ENCODE results near the gene SUGCT. TPM values are rescaled to one million over a fixed set of nuclear protein-coding genes. Genes with fewer than 3 reads are reported as not detected.
A peak's percentile ranks its signal among the peaks of the same experiment; 100 is the strongest.
"Not testable (repeated sequence)": the region's sequence is repeated elsewhere in the genome, so short reads cannot be mapped to it uniquely, and the experiment has no call there.

The SUGCT gene
- total RNA-seq, 1 donor from 2014 or later, result 11.8 TPM

DNA sequence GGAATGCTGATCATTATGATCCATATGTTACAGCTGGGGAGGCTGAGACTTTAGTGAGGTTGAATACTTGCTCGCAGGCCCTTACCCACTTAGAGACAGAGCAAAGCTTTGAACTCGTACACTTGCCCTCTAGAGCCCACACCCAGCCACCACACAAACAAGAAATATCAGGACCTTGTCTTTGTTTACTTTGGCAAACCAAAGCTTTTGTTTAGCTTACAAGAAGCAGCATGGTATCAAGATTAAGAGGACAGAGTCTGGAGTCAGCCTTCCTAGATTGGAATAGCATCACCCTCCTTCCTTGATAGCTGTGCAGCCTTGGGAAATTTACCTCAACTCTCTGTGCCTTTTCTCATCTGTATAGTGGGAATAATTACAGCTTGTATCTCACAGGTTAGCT is 477.5 kb downstream of the SUGCT start:
- DNase-seq (ENCODE audit: low read depth), result no peak

- no peak for DNase-seq (ENCODE audit: low read depth)
Measured at GRCh38 chr7:40619647-40620046, 484.8 kb downstream of the SUGCT start.

DNA sequence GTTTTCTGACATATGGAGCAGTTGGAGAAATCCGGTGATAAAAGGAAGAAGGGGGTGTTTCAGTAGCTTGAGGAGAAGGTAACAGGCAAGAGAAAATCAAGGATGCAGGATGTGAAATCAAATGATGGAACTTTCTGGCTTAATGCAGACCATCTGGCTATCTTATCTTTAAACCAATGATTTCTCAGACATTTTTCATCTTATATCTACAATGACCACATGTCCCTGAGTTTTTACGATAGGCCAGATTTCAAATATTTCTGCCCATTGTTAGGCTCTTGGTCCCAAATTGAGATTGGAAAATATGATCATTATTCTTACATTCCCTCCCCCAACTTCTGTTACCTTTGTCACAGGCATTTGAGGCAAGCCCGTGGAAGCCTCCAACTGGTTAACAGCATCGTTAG is 486.8 kb downstream of the SUGCT start:
- no peak for DNase-seq (ENCODE audit: low read depth)

- DNase-seq (ENCODE audit: low read depth), result no peak
Measured at GRCh38 chr7:40622941-40623501, 488.2 kb downstream of the SUGCT start.

GRCh38 chr7:40623863-40624262 is 489.1 kb downstream of the SUGCT start:
- no peak for DNase-seq (ENCODE audit: low read depth)

- DNase-seq (ENCODE audit: low read depth), result not testable (repeated sequence)
Measured at GRCh38 chr7:40627361-40627760, 492.6 kb downstream of the SUGCT start.

GRCh38 chr7:40629891-40630290 is 495.1 kb downstream of the SUGCT start:
- DNase-seq (ENCODE audit: low read depth), result no peak

GRCh38 chr7:40634118-40634517 is 499.3 kb downstream of the SUGCT start:
- no peak for DNase-seq (ENCODE audit: low read depth)

- DNase-seq (ENCODE audit: low read depth), result no peak
Measured at GRCh38 chr7:40638545-40639320, 503.9 kb downstream of the SUGCT start.

- no peak for DNase-seq (ENCODE audit: low read depth)
Measured at GRCh38 chr7:40640566-40640965, 505.8 kb downstream of the SUGCT start.

DNA sequence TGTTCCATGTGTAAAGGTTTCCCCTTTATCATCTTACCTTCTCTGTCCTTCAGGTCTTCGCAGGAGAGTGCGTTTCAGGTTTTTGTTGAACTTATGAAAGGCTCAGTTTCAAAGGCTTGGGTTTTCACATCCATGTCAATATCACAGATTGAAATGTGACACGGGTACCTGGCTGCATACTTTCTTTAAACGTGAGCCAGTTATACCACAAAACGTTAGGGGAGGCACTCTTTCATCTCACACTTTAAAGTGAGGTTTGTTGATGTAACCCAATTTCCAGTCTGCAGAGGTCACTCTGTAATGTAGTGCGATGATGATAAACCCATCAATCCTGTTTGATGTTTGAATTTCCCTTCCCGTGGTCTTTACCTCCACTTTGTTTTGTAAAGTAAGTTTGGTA is 506.9 kb downstream of the SUGCT start:
- no peak for DNase-seq (ENCODE audit: low read depth)

DNA sequence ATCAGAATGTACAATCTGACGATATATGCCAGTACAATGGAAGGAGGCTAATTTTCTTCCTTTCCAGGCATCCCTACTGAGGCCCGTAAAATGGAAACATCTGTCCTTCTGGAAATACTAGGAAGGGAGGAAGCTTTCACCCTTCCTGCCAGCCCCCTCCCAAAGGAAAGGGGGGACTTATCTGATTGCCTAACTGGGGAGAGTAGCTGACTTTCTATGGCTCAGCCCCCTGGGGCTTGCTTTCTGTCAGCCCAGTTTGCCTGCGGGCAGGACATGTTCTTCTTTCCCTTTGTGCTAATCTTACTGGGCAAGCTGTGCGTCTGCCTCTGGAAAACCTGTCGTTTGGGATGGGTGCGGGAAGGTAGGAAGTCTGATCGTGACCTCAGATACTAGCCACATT is 508.9 kb downstream of the SUGCT start:
- DNase-seq (ENCODE audit: low read depth), result no peak

DNA sequence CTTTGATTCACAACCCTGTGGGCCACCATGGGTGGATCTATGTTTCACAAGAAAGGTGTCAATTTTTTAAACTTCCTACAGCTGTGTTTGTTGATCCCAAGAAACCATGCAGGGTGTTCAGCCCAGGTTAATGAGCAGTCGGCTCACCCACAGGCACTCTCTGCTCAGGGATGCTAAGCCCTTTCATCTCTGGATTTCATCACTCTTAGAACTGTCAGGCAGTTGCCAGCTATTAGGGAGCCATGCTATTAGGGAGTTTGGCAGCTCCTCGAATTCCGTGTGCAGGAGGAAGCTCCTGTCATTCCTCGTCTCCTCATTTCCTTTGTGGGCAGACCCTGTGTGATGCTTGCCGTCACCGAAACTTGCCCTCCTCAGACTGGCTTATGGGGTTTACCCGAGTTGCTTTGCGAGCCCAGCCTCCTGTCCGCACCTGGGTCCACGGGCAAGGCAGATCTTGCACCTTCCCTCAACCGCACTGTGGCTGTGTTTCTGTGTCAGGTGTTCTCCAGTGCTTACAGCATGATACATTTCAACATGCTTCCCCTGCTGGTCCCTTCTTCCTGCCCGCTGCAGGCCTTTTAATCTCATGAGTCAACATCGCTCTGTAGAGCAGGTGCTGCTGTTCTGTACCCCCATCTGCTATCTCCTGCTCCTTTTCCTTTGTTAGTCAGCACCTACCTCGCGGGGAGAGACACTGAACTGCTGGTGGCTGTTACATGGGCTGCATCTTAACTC is 509.8 kb downstream of the SUGCT start:
- DNase-seq (ENCODE audit: low read depth), result no peak

GRCh38 chr7:40645197-40645596 is 510.4 kb downstream of the SUGCT start:
- no peak for DNase-seq (ENCODE audit: low read depth)

GRCh38 chr7:40646717-40647116 is 511.9 kb downstream of the SUGCT start:
- DNase-seq (ENCODE audit: low read depth), result no peak

GRCh38 chr7:40647719-40648118 is 512.9 kb downstream of the SUGCT start:
- no peak for DNase-seq (ENCODE audit: low read depth)

DNA sequence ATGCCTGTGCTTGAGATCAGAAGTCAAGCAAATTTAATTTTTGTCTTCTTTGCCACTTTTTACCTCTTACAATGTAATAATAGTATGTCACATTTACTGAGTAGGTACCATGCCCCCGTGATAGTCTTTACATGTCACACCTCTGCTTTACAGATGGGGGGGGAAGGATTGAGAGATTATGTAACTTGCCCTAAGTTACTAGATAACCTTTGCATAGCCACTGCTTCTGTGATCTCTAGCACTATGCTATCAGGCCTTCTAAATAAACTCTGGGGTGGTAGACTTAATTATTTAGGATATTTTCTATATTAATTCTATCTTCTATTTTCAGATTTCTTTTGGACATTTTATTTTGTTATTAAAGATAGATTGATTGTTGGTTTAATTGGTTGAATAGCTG is 514.4 kb downstream of the SUGCT start:
- no peak for DNase-seq (ENCODE audit: low read depth)

GRCh38 chr7:40650903-40651302 is 516.1 kb downstream of the SUGCT start:
- not testable (repeated sequence) for DNase-seq (ENCODE audit: low read depth)

- no peak for DNase-seq (ENCODE audit: low read depth)
Measured at GRCh38 chr7:40654171-40654570, 519.4 kb downstream of the SUGCT start.

DNA sequence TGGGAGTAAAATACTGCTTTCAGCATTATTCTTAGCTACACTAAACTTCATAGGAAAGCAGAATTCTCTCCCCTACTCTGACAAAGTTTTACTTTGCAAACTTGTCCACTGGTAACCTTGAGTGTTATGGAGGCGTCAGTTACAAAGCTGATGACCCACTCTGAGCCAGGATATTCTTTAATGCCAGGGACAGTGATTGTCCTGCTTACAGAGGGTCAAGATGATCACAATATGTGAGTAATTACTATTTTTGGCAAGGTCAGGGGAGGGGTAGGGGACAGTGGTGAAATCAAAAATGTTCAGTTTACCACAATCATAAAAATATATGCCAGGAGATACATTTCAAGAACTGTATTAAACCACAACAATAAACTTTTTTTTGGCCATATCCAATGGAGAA is 520.6 kb downstream of the SUGCT start:
- DNase-seq (ENCODE audit: low read depth), result no peak

DNA sequence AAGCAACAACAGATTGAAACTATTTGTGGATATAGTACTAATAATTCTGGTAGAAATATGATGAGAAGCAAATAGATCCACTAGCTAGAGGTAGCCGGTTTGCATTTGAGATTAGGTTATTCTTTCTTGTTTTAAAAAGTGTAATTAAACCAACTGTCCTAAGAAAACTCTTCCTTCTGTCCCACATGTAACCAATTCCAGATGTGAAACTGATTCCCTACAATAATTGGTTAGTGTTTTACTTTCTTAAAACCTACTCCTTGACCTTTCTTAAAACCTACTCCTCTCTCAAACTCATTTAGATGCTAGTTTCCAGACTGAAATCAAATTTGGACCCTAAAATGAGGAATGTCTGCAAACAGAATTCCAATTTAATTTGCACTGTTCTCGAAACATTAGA is 521.5 kb downstream of the SUGCT start:
- no peak for DNase-seq (ENCODE audit: low read depth)

DNA sequence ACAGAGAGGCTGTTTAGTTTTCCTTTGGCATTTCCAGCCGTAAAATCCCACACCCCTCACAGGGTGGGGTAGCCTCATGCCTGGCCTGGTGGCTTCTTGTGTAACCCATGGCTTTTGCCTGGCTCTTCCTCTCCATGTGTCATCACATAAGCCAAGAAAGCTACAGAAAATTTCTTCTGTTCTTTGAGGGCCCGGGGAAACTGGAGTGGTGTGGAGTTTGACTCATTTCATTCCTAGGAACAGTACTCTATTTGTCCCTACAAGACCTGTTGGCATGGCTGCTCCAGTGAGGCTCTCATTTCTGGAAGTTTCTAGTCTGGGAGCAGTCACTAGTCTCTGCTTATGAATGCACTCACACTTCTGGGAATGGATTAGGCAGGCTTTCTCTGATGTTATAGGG is 523.9 kb downstream of the SUGCT start:
- DNase-seq (ENCODE audit: low read depth), result peak; percentile 9

GRCh38 chr7:40659231-40659630 is 524.4 kb downstream of the SUGCT start:
- DNase-seq (ENCODE audit: low read depth), result no peak
